Liver (tissue), 9 donors: ENCODE results near the gene RPL5. TPM values are rescaled to one million over a fixed set of nuclear protein-coding genes. Genes with fewer than 3 reads are reported as not detected.

Experiments used
- DNase-seq: peaks from one replicate; pipeline ENCODE4 v3.0.0-alpha.2; 2017; ENCODE audit warnings: low spot score
- H3K27ac ChIP-seq, 2 donors: one replicate each; pipeline ENCODE4 v1.7.0; 2013; ENCODE audit warnings: inconsistent platforms in 2 of 2, low read length in 2 of 2, control low read depth in 1 of 2, low read depth in 1 of 2, mild to moderate bottlenecking in 1 of 2
- H3K27me3 ChIP-seq, 4 donors: one replicate each; pipeline versions ENCODE4 v1.6.1 to v1.7.0; 2013; ENCODE audit warnings: low read length in 3 of 4, inconsistent platforms in 1 of 4, mild to moderate bottlenecking in 1 of 4, moderate library complexity in 1 of 4; ENCODE audit not compliant: control insufficient read depth in 4 of 4, insufficient read depth in 4 of 4
- H3K36me3 ChIP-seq, 4 donors: one replicate each; pipeline versions ENCODE4 v1.6.1 to v1.7.0; 2013; ENCODE audit warnings: low read length in 3 of 4, mild to moderate bottlenecking in 3 of 4, low read depth in 1 of 4, moderate library complexity in 1 of 4; ENCODE audit not compliant: control insufficient read depth in 4 of 4, insufficient read depth in 3 of 4
- H3K4me1 ChIP-seq, 4 donors: one replicate each; pipeline versions ENCODE4 v1.6.1 to v1.7.0; 2013; ENCODE audit warnings: low read length in 3 of 4, mild to moderate bottlenecking in 3 of 4, moderate library complexity in 1 of 4; ENCODE audit not compliant: control insufficient read depth in 4 of 4, insufficient read depth in 4 of 4
- H3K4me3 ChIP-seq, 3 donors: one replicate each; pipeline versions ENCODE4 v1.6.1 to v1.7.0; 2013; ENCODE audit warnings: low read length in 3 of 3, control low read depth in 1 of 3, low read depth in 1 of 3, mild to moderate bottlenecking in 1 of 3
- H3K9ac ChIP-seq, 2 donors: one replicate each; pipeline ENCODE4 v1.7.0; 2013; ENCODE audit warnings: low read length in 2 of 2, mild to moderate bottlenecking in 2 of 2, moderate library complexity in 2 of 2, control low read depth in 1 of 2, low read depth in 1 of 2
- H3K9me3 ChIP-seq, 4 donors: one replicate each; pipeline versions ENCODE4 v1.6.1 to v1.7.0; 2013; ENCODE audit warnings: low read length in 3 of 4; ENCODE audit not compliant: control insufficient read depth in 4 of 4
- ATF3 ChIP-seq: IDR thresholded peaks from 2 replicates; pipeline ENCODE4 v1.6.1; 2016; ENCODE audit warnings: antibody characterized with exemption
- CTCF ChIP-seq: fragments of 150-350 bp; IDR thresholded peaks from 2 replicates; pipeline ENCODE4 v1.5.1; 2017; ENCODE audit warnings: improper control_type of control experiment, low read depth, low read length; ENCODE audit not compliant: missing input control
- EGR1 ChIP-seq, 2 donors: IDR thresholded peaks; 2 replicates each; pipeline ENCODE4 v1.6.1; 2016 to 2018; ENCODE audit warnings: antibody characterized with exemption in 2 of 2, low read depth in 2 of 2
- FOXA1 ChIP-seq: IDR thresholded peaks from 2 replicates; pipeline ENCODE4 v1.6.1; 2016; ENCODE audit warnings: antibody characterized with exemption
- FOXA2 ChIP-seq: IDR thresholded peaks from 2 replicates; pipeline ENCODE4 v1.6.1; 2016; ENCODE audit warnings: antibody characterized with exemption
- GABPA ChIP-seq, 2 donors: IDR thresholded peaks in 1 of 2; conservative IDR thresholded peaks in 1 of 2; 2 replicates each; pipeline ENCODE4 v1.6.1; 2016; ENCODE audit warnings: antibody characterized with exemption in 2 of 2, mild to moderate bottlenecking in 1 of 2, moderate library complexity in 1 of 2
- HNF4A ChIP-seq, 2 donors: conservative IDR thresholded peaks; 2 replicates each; pipeline ENCODE4 v1.6.1; 2016; ENCODE audit warnings: antibody characterized with exemption in 2 of 2, mild to moderate bottlenecking in 2 of 2
- HNF4G ChIP-seq: IDR thresholded peaks from 2 replicates; pipeline ENCODE4 v1.6.1; 2016; ENCODE audit warnings: antibody characterized with exemption
- JUND ChIP-seq, 2 donors: IDR thresholded peaks; 2 replicates each; pipeline ENCODE4 v1.6.1; 2016; ENCODE audit warnings: antibody characterized with exemption in 2 of 2
- MAX ChIP-seq: IDR thresholded peaks from 2 replicates; pipeline ENCODE4 v1.6.1; 2016; ENCODE audit warnings: antibody characterized with exemption
- NR2F2 ChIP-seq: IDR thresholded peaks from 2 replicates; pipeline ENCODE4 v1.6.1; 2016; ENCODE audit warnings: antibody characterized with exemption
- RAD21 ChIP-seq, 2 donors: IDR thresholded peaks; 2 replicates each; pipeline ENCODE4 v1.6.1; 2016; ENCODE audit warnings: antibody characterized with exemption in 2 of 2, mild to moderate bottlenecking in 2 of 2
- REST ChIP-seq: IDR thresholded peaks from 2 replicates; pipeline ENCODE4 v1.6.1; 2016; ENCODE audit warnings: antibody characterized with exemption, mild to moderate bottlenecking
- RXRA ChIP-seq, 2 donors: IDR thresholded peaks; 2 replicates each; pipeline ENCODE4 v1.6.1; 2017 to 2018; ENCODE audit warnings: antibody characterized with exemption in 2 of 2, mild to moderate bottlenecking in 1 of 2
- SP1 ChIP-seq: IDR thresholded peaks from 2 replicates; pipeline ENCODE4 v1.6.1; 2018; ENCODE audit warnings: antibody characterized with exemption, mild to moderate bottlenecking
- TAF1 ChIP-seq: conservative IDR thresholded peaks from 2 replicates; pipeline ENCODE4 v1.6.1; 2016; ENCODE audit warnings: antibody characterized with exemption, mild to moderate bottlenecking
- YY1 ChIP-seq: IDR thresholded peaks from 2 replicates; pipeline ENCODE4 v1.6.1; 2016; ENCODE audit warnings: antibody characterized with exemption, mild to moderate bottlenecking
- ZBTB33 ChIP-seq: IDR thresholded peaks from 2 replicates; pipeline ENCODE4 v1.6.1; 2016; ENCODE audit warnings: antibody characterized with exemption
- WGBS: extraction: QIAGEN DNeasy Blood & Tissue Kit; methylation state at CpG from one replicate; pipeline ENCODE4 v1.1.7; 2013; 5-methylcytosine and 5-hydroxymethylcytosine counted together
- polyA plus RNA-seq, 2 donors: library from polyadenylated mRNA; stranded (reverse) in 1 of 2; unstranded in 1 of 2; fragments of 200-250 nt in 1 of 2; fragments of >200 nt in 1 of 2; fragmentation: Nextera tagmentation in 1 of 2; extraction: Ambion mirVana in 1 of 2; gene quantifications; one replicate each; pipeline versions ENCODE4 v1.2.1 to v1.2.3, GENCODE V29; 2013 to 2015
- total RNA-seq, 2 donors: library from RNA; depleted of rRNA; stranded (reverse); fragments of >200 nt; gene quantifications; one replicate each; pipeline ENCODE4 v1.2.3, GENCODE V29; 2014
- donor health status: healthy.
- donor health status: healthy.
- donor health status: healthy.
- donor health status: healthy.
- donor health status: healthy.

Gene RPL5
- total and polyA plus RNA-seq, 4 donors, result 336 to 765 (median 401) TPM

DNA sequence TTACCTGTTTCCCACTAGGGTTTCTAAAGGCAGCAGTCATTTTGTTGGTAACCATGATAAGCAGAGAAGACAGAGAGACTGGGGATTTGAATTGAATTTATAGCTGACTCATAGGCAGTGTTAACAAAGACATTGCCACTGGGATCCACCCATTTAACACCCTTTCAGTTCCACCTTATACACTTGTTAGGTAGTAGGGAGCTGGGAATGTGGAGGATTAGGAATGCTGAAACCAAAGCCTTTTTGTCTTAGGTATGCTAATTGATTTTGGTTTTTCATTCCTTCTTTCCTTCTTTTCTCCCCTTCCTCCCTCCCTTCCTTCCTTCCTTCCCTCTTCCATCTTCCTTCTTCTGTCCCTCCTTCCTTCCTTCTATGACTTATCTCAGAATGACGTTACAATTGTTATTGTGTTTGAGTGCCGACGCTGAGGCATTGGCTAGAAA, 39.5 kb upstream of the RPL5 start:
- Histone ChIP-seq H3K4me3 (no peak overlapping the region), H3K9me3 (no peaks in the 10 kb centered on the region), H3K27me3 (no peaks in the 10 kb centered on the region), H3K36me3 (no peaks in the 10 kb centered on the region), H3K4me1 (no peaks in the 10 kb centered on the region), H3K27ac (no peak overlapping the region), H3K9ac (no peak overlapping the region)
- WGBS, result 67% methylated on average over 3 of the region's 3 CpGs
- no peak for DNase-seq
- no peak for TF ChIP-seq YY1
- no peak for TF ChIP-seq CTCF
- TF ChIP-seq HNF4A (conservative IDR thresholded peaks at IDR 0.05), result no peak
- TF ChIP-seq MAX, result no peak
- no peak for TF ChIP-seq SP1
- no peak for TF ChIP-seq FOXA2
- TF ChIP-seq JUND (IDR thresholded peaks at IDR 0.05), result no peak
- no peak for TF ChIP-seq REST
- no peak for TF ChIP-seq RXRA (IDR thresholded peaks at IDR 0.05)
- TF ChIP-seq NR2F2, result no peak
- no peak for TF ChIP-seq HNF4G
- no peak for TF ChIP-seq ZBTB33
- TF ChIP-seq ATF3, result no peak
- no peak for TF ChIP-seq EGR1 (IDR thresholded peaks at IDR 0.05; ENCODE audit: low read depth in 2 of 2)
- no peak for TF ChIP-seq RAD21 (IDR thresholded peaks at IDR 0.05)
- TF ChIP-seq TAF1, result no peak
- no peak for TF ChIP-seq GABPA (IDR thresholded peaks at IDR 0.05 in 1 of 2, conservative IDR thresholded peaks at IDR 0.05 in 1 of 2)
- TF ChIP-seq FOXA1, result no peak
